AG10803 (cell line): ENCODE results near the gene KCNT1.

Source experiments
- DNase-seq: peaks from one replicate; pipeline ENCODE4 v3.0.0; 2010; ENCODE audit warnings: low read depth
- H3K4me3 ChIP-seq: 2 replicates; pipeline ENCODE4 v1.5.1; 2011; ENCODE audit warnings: mild to moderate bottlenecking, low read length, control low read depth
- TF ChIP-seq, protein P1 (sequence below): conservative IDR thresholded peaks from 2 replicates; pipeline ENCODE4 v1.5.1; 2011; ENCODE audit warnings: mild to moderate bottlenecking, low read length, control low read depth, inconsistent platforms

Gene KCNT1

GRCh38 chr9:135793221-135794056 is 91.5 kb downstream of the KCNT1 start:
- TF ChIP-seq, protein P1, sequence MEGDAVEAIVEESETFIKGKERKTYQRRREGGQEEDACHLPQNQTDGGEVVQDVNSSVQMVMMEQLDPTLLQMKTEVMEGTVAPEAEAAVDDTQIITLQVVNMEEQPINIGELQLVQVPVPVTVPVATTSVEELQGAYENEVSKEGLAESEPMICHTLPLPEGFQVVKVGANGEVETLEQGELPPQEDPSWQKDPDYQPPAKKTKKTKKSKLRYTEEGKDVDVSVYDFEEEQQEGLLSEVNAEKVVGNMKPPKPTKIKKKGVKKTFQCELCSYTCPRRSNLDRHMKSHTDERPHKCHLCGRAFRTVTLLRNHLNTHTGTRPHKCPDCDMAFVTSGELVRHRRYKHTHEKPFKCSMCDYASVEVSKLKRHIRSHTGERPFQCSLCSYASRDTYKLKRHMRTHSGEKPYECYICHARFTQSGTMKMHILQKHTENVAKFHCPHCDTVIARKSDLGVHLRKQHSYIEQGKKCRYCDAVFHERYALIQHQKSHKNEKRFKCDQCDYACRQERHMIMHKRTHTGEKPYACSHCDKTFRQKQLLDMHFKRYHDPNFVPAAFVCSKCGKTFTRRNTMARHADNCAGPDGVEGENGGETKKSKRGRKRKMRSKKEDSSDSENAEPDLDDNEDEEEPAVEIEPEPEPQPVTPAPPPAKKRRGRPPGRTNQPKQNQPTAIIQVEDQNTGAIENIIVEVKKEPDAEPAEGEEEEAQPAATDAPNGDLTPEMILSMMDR: no peak
- H3K4me3 ChIP-seq: no peak overlapping the region
- DNase-seq: no peak

GRCh38 chr9:135794057-135794335 is 92.0 kb downstream of the KCNT1 start:
- TF ChIP-seq, protein P1: no peak
- no peak for DNase-seq
- no peak overlapping the region for H3K4me3 ChIP-seq

- no peak overlapping the region for H3K4me3 ChIP-seq
- TF ChIP-seq, protein P1: no peak
- DNase-seq: no peak
Observed at GRCh38 chr9:135794361-135794885, 92.4 kb downstream of the KCNT1 start.

DNA sequence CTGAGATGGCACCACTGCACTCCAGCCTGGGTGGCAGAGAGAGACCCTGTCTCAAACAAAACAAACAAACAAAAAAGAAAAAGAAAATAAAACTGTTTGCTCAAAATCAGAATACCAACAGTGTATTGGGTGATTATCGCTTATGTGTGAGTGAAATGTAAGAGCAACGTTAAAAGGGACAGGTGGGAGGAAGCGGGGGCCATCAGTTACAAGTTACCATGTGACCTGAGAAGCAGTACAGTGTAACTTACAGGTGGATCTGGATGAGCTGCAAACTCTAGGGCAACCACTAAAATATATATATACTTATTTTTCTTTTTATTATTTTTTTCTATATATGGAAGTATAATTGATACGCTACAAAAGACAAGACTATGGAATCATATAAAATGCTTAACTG is 93.4 kb downstream of the KCNT1 start:
- H3K4me3 ChIP-seq: no peak overlapping the region
- TF ChIP-seq, protein P1: no peak

GRCh38 chr9:135796784-135797485 is 95.0 kb downstream of the KCNT1 start:
- no peak overlapping the region for H3K4me3 ChIP-seq
- no peak for DNase-seq
- TF ChIP-seq, protein P1: no peak

More for the DNA sequence above, 93.4 kb downstream of the KCNT1 start:
- no peak for DNase-seq

- peak; percentile 37 for DNase-seq
- no peak overlapping the region for H3K4me3 ChIP-seq
Observed at GRCh38 chr9:135797507-135798262, 95.7 kb downstream of the KCNT1 start.

More at GRCh38 chr9:135797507-135798262, 95.7 kb downstream of the KCNT1 start:
- TF ChIP-seq, protein P1: peak; percentile 63
